Measurements from ENCODE around the gene FLRT1.

DNA sequence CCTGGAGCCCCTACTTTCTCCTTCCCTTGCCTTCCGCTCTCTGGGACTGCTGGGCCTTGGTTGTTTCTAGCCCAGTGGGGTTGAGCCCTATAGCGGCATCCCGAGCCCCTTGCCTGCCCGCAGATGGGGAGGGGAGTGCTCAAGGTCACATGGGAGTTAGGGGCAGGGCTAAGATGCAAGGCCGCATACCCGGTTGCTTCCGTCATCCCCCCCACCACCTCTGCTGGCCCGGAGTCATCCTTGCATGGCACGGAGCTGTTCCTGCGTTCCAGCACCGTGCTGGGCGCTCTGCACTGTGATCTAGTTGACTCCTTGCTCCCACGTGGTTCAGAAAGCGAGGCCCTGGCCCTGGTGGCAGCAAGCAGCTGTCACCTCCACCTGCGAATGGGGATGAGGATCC, 18.0 kb downstream of the FLRT1 start:
- TF ChIP-seq, protein P1, sequence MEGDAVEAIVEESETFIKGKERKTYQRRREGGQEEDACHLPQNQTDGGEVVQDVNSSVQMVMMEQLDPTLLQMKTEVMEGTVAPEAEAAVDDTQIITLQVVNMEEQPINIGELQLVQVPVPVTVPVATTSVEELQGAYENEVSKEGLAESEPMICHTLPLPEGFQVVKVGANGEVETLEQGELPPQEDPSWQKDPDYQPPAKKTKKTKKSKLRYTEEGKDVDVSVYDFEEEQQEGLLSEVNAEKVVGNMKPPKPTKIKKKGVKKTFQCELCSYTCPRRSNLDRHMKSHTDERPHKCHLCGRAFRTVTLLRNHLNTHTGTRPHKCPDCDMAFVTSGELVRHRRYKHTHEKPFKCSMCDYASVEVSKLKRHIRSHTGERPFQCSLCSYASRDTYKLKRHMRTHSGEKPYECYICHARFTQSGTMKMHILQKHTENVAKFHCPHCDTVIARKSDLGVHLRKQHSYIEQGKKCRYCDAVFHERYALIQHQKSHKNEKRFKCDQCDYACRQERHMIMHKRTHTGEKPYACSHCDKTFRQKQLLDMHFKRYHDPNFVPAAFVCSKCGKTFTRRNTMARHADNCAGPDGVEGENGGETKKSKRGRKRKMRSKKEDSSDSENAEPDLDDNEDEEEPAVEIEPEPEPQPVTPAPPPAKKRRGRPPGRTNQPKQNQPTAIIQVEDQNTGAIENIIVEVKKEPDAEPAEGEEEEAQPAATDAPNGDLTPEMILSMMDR (IDR thresholded peaks at IDR 0.05; ENCODE audit: insufficient read depth, low read length, poor library complexity, severe bottlenecking), result no peak
- no peak for TF ChIP-seq EZH2phosphoT487 (conservative IDR thresholded peaks at IDR 0.05; ENCODE audit: low read length)

All from SU-DHL-6 (cell line).